Measurements from ENCODE around the gene TIGD3.

TIGD3 gene

GRCh38 chr11:65392899-65393298 is 38.3 kb downstream of the TIGD3 start:
- Histone ChIP-seq H3K27ac (ENCODE audit: low read depth, low read length, poor library complexity, severe bottlenecking) (no peak overlapping the region), H2AFZ (ENCODE audit: low read length) (no peak overlapping the region), H4K20me1 (ENCODE audit: insufficient read depth, low read length) (no peaks in the 10 kb centered on the region), H3F3A (ENCODE audit: insufficient read depth, low read length) (no peaks in the 10 kb centered on the region), H3K4me1 (ENCODE audit: insufficient read depth, low read length, severe bottlenecking) (peaks cover 34% of the 10 kb centered on the region), H3K9me3 (ENCODE audit: low read length) (no peaks in the 10 kb centered on the region), H3K4me3 (ENCODE audit: low read depth, low read length, poor library complexity, severe bottlenecking) (no peak overlapping the region), H3K4me2 (ENCODE audit: low read length) (no peak overlapping the region), H3K79me2 (ENCODE audit: insufficient read depth, low read length) (no peaks in the 10 kb centered on the region), H3K36me3 (ENCODE audit: insufficient read depth, low read length) (peaks cover 78% of the 10 kb centered on the region), H3K9me2 (ENCODE audit: low read depth, low read length) (no peaks in the 10 kb centered on the region), H3K9ac (ENCODE audit: low read length) (no peak overlapping the region), H3K27me3 (ENCODE audit: insufficient read depth, low read length) (no peaks in the 10 kb centered on the region)
- TF ChIP-seq EZH2 (IDR thresholded peaks at IDR 0.05; ENCODE audit: borderline replicate concordance, low read length) (no peak), CTCF (IDR thresholded peaks at IDR 0.05; ENCODE audit: low read length) (no peak)

- Histone ChIP-seq H3F3A (ENCODE audit: insufficient read depth, low read length) (no peaks in the 10 kb centered on the region), H3K9me3 (ENCODE audit: low read length) (no peaks in the 10 kb centered on the region), H3K27me3 (ENCODE audit: insufficient read depth, low read length) (no peaks in the 10 kb centered on the region), H3K79me2 (ENCODE audit: insufficient read depth, low read length) (no peaks in the 10 kb centered on the region), H3K4me2 (ENCODE audit: low read length) (no peak overlapping the region), H3K27ac (ENCODE audit: low read depth, low read length, poor library complexity, severe bottlenecking) (no peak overlapping the region), H3K9me2 (ENCODE audit: low read depth, low read length) (no peaks in the 10 kb centered on the region), H4K20me1 (ENCODE audit: insufficient read depth, low read length) (no peaks in the 10 kb centered on the region), H2AFZ (ENCODE audit: low read length) (no peak overlapping the region), H3K9ac (ENCODE audit: low read length) (no peak overlapping the region), H3K4me3 (ENCODE audit: low read depth, low read length, poor library complexity, severe bottlenecking) (no peak overlapping the region), H3K4me1 (ENCODE audit: insufficient read depth, low read length, severe bottlenecking) (peaks cover 27% of the 10 kb centered on the region), H3K36me3 (ENCODE audit: insufficient read depth, low read length) (peaks cover 85% of the 10 kb centered on the region)
- TF ChIP-seq EZH2 (IDR thresholded peaks at IDR 0.05; ENCODE audit: borderline replicate concordance, low read length) (no peak), CTCF (IDR thresholded peaks at IDR 0.05; ENCODE audit: low read length) (no peak)
Measured at GRCh38 chr11:65393513-65394079, 39.0 kb downstream of the TIGD3 start.

- Histone ChIP-seq H3K9me3 (ENCODE audit: low read length) (no peaks in the 10 kb centered on the region), H3K27ac (ENCODE audit: low read depth, low read length, poor library complexity, severe bottlenecking) (no peak overlapping the region), H3K79me2 (ENCODE audit: insufficient read depth, low read length) (no peaks in the 10 kb centered on the region), H3K4me1 (ENCODE audit: insufficient read depth, low read length, severe bottlenecking) (peaks cover 22% of the 10 kb centered on the region), H3K4me3 (ENCODE audit: low read depth, low read length, poor library complexity, severe bottlenecking) (no peak overlapping the region), H3K9me2 (ENCODE audit: low read depth, low read length) (no peaks in the 10 kb centered on the region), H3K9ac (ENCODE audit: low read length) (no peak overlapping the region), H4K20me1 (ENCODE audit: insufficient read depth, low read length) (no peaks in the 10 kb centered on the region), H3F3A (ENCODE audit: insufficient read depth, low read length) (no peaks in the 10 kb centered on the region), H3K27me3 (ENCODE audit: insufficient read depth, low read length) (no peaks in the 10 kb centered on the region), H2AFZ (ENCODE audit: low read length) (no peak overlapping the region), H3K36me3 (ENCODE audit: insufficient read depth, low read length) (peaks cover 82% of the 10 kb centered on the region), H3K4me2 (ENCODE audit: low read length) (no peak overlapping the region)
- TF ChIP-seq CTCF (IDR thresholded peaks at IDR 0.05; ENCODE audit: low read length) (no peak), EZH2 (IDR thresholded peaks at IDR 0.05; ENCODE audit: borderline replicate concordance, low read length) (no peak)
Measured at GRCh38 chr11:65394125-65394536, 39.6 kb downstream of the TIGD3 start.
